ENCODE results near the gene HSP90AB1. TPM values are rescaled to one million over a fixed set of nuclear protein-coding genes. Genes with fewer than 3 reads are reported as not detected.
A peak's percentile ranks its signal among the peaks of the same experiment; 100 is the strongest.

The HSP90AB1 gene
- total RNA-seq, 1 donor from 2014 or later, result 1,541 TPM

DNA sequence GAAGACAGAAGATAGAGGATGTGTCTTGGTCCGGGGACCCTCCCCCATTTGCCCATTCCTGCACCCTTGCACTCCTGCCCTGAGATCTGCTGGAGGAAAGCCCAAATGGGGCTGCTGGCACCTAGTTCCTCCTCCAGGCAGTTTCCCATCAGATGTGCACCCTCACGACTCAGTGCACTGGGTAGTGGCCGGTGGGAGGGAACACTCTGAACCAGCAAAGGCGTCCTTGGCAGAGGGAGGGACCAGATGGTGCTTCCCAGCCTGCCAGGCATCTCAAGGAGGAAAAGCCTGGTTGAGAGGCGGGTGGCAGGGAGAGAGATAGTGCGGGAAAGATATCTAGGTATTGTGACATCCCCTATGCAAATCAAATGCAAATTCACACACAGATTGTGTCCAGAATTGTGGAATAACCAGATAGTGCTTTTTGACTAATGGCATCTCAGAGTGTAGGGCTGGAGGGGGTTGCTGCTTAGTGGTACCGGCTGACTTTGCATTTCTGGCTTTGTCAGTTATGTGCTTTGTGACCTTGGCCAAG, 42.9 kb downstream of the HSP90AB1 start:
- TF ChIP-seq, protein P1, sequence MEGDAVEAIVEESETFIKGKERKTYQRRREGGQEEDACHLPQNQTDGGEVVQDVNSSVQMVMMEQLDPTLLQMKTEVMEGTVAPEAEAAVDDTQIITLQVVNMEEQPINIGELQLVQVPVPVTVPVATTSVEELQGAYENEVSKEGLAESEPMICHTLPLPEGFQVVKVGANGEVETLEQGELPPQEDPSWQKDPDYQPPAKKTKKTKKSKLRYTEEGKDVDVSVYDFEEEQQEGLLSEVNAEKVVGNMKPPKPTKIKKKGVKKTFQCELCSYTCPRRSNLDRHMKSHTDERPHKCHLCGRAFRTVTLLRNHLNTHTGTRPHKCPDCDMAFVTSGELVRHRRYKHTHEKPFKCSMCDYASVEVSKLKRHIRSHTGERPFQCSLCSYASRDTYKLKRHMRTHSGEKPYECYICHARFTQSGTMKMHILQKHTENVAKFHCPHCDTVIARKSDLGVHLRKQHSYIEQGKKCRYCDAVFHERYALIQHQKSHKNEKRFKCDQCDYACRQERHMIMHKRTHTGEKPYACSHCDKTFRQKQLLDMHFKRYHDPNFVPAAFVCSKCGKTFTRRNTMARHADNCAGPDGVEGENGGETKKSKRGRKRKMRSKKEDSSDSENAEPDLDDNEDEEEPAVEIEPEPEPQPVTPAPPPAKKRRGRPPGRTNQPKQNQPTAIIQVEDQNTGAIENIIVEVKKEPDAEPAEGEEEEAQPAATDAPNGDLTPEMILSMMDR (conservative IDR thresholded peaks at IDR 0.05; ENCODE audit: low read depth, low read length), result no peak
- no peak overlapping the region for H3K4me3 ChIP-seq (ENCODE audit: low read depth, low read length)
- no peak for DNase-seq (ENCODE audit: low read depth)

DNA sequence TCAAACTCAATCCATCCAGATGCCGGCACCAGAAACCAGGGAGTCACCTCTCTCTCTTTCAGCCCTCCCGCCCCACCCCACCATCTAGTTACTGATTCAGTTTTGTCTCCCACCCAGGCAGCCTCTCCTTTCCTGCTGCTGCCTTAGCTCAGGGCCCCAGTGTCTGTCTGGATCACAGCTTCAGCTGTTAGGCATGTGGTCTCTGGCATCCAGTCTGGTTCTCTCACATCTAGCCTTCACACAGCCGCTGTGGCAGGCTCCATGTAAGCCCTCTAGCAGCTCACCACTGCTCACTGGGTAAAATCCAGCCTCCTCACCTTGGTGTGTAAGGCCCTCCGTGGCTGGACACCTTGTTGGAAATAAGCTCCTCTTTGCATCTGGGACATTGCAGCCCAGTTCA, 44.9 kb downstream of the HSP90AB1 start:
- DNase-seq (ENCODE audit: low read depth), result no peak
- TF ChIP-seq, protein P1 (conservative IDR thresholded peaks at IDR 0.05; ENCODE audit: low read depth, low read length), result no peak
- no peak overlapping the region for H3K4me3 ChIP-seq (ENCODE audit: low read depth, low read length)

DNA sequence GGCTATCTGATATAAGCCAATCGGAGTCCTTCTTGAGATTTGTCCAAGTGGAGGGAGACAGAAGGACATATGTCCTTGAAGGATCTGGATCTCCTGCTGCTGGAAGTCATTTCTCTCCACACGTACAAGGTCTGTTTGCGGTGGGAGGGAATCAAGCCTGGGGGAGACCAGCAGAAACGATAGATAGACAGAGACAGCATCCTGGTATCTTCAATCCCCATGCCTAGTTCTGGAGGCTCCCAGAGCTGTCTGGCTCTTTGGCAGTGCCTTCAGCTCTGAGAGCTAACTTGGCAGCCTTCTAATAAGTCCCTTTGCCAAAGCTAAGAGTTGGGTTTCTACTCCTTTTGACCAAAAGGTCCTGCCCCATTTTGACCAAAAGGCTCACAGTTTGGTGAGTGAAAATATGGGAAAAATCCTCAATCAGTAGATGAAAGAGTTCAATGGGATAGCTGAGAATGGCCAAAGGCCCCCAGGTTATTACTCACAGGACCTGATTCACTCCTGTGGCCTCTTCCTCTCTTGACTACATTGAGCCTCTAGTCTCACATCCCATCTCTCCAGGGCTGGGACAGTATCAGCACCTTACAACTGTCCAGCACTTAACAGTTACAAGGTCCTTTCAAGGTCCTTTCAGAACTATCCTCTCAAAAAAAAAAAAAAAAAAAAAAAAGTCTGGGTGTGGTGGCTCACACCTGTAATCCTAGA, 45.9 kb downstream of the HSP90AB1 start:
- TF ChIP-seq, protein P1 (conservative IDR thresholded peaks at IDR 0.05; ENCODE audit: low read depth, low read length), result no peak
- H3K4me3 ChIP-seq (ENCODE audit: low read depth, low read length), result no peak overlapping the region
- no peak for DNase-seq (ENCODE audit: low read depth)

DNA sequence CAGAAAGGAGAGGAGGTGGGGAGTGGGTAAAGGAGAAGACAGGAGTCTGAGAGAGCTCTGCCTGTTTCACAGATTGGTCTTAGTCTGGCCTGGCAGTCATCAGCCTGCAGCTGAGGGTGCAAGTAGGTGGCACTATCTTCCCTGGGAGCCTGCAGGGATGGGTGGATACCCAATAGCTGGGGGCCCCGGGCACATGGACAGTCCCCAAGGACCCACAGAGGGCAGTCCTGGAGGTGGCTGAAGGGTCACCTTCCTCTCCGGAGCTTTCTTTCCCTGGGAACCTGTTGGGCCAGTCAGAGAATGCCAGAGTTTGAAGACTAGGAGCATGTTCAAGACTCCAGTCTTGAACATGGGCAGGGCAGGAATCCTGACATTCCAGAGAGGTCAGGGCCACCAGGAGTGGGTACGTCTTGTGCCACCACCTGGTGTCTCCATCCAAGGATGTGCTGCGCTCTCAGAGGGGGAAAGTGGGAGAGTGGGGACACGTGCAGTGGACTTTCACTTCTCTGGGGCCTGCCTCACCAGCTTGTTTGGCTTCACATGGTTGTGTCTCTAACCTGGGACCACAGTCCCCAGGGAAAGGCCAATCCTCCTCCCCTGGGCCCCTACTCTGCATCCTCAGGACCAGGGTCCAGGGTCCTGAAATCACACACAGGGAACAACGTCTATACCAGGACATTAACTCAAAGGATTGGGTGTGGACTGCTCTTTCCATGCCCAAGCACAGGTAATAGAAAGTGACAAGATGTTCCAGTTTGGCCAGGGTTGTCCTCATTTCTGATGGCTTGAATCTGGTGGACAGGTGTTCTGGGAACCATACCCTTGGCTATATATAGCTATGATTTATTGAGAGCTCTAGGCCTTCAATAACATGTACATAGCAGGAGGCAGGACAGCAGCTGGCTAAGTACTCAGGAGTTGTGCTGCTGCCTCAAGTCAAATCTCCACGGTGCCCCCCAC, 48.2 kb downstream of the HSP90AB1 start:
- no peak overlapping the region for H3K4me3 ChIP-seq (ENCODE audit: low read depth, low read length)
- TF ChIP-seq, protein P1 (conservative IDR thresholded peaks at IDR 0.05; ENCODE audit: low read depth, low read length), result no peak
- no peak for DNase-seq (ENCODE audit: low read depth)

DNA sequence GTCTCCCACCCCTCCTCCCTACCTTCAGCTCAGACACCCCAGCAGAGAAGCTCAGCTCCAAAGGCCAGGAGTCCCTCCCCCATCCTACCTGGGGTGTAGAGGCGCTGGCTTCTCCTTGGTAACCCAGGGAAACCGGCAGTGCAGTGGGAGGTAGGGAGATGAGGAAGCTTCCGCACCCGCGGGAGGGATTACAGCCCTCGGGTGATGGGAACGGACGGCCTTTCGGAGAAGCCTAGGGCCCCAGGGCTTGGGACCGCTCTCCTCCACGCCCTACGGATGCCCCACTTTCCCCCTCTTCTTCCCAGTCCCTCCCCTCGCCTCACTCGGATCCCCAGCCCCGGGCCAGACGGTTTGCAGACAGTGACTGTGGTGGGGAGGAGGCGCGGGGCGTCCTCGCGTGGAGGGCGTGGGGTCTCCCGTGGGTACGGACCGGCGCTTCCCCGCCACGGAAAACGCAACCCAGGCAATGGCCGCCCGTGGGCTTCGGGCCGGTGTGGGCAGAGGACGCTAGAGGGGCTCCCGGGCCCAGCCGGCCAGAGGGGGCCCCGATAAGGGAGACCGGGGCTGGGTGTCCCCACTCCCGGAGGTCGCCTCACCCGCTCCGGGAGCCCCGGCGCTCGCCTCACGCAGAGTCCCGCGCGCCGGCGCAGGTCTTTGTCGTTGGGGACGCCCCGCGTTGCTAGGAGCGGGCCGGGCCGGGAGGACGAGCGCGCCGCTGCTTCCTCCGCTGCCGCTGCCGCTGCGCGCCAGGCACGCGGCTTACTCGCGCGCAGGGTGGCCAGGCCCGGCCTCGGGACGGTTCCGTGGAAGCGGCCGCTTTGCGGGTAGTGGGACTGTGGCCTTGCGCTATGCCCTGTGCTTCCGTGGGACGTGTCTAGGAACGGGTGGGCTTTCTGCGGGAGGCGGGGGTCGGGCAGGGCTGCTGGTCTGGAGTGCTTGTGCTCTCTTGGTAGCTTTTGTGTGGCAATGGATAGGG, 50.5 kb downstream of the HSP90AB1 start:
- DNase-seq (ENCODE audit: low read depth), result no peak
- H3K4me3 ChIP-seq (ENCODE audit: low read depth, low read length), result peak overlapping the region; percentile 45
- TF ChIP-seq, protein P1 (conservative IDR thresholded peaks at IDR 0.05; ENCODE audit: low read depth, low read length), result no peak

Measured in epithelial cell of proximal tubule (primary cell).